Spinal cord (tissue), 10 donors: Measurements from ENCODE around the gene MADCAM1. TPM values are rescaled to one million over a fixed set of nuclear protein-coding genes. Genes with fewer than 3 reads are reported as not detected.

Source experiments
- DNase-seq, 6 donors: peaks; one replicate each; pipeline versions ENCODE4 v3.0.0 to v3.0.0-alpha.2; 2013 to 2015; ENCODE audit warnings: low spot score in 6 of 6, low read depth in 4 of 6
- H3K27ac ChIP-seq: one replicate; pipeline ENCODE4 v1.5.1; 2013; ENCODE audit warnings: low read depth, low read length, control low read depth
- H3K27me3 ChIP-seq: one replicate; pipeline ENCODE4 v1.6.1; 2013; ENCODE audit warnings: low read length; ENCODE audit not compliant: control insufficient read depth, insufficient read depth
- H3K36me3 ChIP-seq: one replicate; pipeline ENCODE4 v1.6.1; 2013; ENCODE audit warnings: low read length; ENCODE audit not compliant: control insufficient read depth, insufficient read depth
- H3K4me1 ChIP-seq: one replicate; pipeline ENCODE4 v1.6.1; 2013; ENCODE audit warnings: low read length; ENCODE audit not compliant: control insufficient read depth, insufficient read depth
- H3K4me3 ChIP-seq: one replicate; pipeline ENCODE4 v1.5.1; 2013; ENCODE audit warnings: low read depth, low read length, control low read depth
- H3K9me3 ChIP-seq: one replicate; pipeline ENCODE4 v1.6.1; 2013; ENCODE audit warnings: low read length; ENCODE audit not compliant: control insufficient read depth, insufficient read depth
- WGBS: methylation state at CpG from one replicate; pipeline ENCODE4 v1.1.5; 2013; ENCODE audit warnings: missing lambda C conversion rate; ENCODE audit not compliant: insufficient coverage; 5-methylcytosine and 5-hydroxymethylcytosine counted together
- polyA plus RNA-seq, 2 donors: library from polyadenylated mRNA; unstranded; fragments of 120-200 nt; gene quantifications; one replicate each; pipeline ENCODE4 v1.2.1, GENCODE V29; 2013; ENCODE audit not compliant: insufficient read length in 2 of 2
- small RNA-seq: library from RNA; depleted of rRNA; stranded (forward); fragments of <200 nt; gene quantifications from one replicate; pipeline ENCODE3, GENCODE V24; 2014; ENCODE audit warnings: low replicate concordance
- total RNA-seq, 2 donors: library from RNA; depleted of rRNA in 1 of 2; stranded (reverse); fragments of 120-200 nt in 1 of 2; fragments of >200 nt in 1 of 2; gene quantifications; one replicate each; pipeline versions ENCODE4 v1.2.3 to v1.2.4, GENCODE V29; 2013 to 2014
- donor health status: healthy.

MADCAM1 gene
- total and polyA plus RNA-seq, 4 donors: 0.40 to 7.1 (median 4.0) TPM

DNA sequence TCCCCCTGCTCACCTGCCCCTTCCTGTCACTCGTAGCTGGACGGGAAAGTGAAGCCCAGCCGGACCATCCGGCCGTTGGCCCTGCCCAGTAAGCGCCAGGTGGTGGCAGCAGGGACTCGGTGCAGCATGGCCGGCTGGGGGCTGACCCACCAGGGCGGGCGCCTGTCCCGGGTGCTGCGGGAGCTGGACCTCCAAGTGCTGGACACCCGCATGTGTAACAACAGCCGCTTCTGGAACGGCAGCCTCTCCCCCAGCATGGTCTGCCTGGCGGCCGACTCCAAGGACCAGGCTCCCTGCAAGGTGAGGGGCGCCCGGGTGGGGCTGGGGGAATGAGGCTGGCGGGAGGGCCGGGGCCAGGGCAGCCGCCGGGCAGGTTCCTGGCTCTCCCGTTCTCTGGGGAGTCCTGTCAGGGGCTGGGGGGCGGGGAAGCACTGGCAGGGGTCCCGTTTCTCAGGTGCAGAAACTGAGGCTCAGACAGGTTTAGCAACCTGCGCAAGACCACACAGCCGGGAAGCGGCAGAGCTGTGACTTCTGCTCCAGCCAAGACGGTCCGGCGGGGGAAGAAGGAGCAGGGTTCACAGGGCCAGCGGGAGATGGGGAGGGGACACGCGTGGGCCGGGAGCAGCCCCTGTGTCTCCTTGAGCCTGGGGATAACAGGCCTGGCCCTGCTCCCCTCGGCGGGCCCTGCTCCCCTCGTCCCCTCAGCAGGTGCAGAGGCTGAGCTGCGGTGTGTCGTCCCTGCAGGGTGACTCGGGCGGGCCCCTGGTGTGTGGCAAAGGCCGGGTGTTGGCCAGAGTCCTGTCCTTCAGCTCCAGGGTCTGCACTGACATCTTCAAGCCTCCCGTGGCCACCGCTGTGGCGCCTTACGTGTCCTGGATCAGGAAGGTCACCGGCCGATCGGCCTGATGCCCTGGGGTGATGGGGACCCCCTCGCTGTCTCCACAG lies 52.9 kb downstream of the MADCAM1 start:
- H3K4me1 ChIP-seq: peaks cover 4% of the 10 kb centered on the region
- no peaks in the 10 kb centered on the region for H3K9me3 ChIP-seq
- WGBS: 75% methylated on average over 45 of the region's 52 CpGs
- no peak for DNase-seq
- peaks cover 6% of the 10 kb centered on the region for H3K36me3 ChIP-seq
- H3K27ac ChIP-seq: no peak overlapping the region
- no peak overlapping the region for H3K4me3 ChIP-seq
- H3K27me3 ChIP-seq: no peaks in the 10 kb centered on the region

DNA sequence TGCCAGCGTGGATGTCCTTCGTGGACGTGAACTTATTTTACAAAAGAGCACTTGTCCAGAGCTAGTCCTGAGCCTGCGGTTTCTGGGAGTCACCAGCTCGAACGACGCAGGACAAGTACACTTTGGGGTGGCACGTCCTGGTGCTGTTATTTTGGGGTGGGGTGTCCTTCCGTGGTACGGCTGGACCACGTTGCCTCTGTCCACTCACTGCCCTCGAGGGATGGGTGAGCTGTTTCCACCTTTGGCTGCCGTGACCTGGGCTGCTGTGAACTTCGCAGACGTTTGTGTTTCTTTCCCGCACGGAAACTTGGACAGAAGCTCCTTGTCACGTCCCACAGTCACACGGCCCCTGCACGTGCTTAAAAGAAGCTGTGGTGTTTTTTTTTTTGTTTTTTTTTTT lies 58.5 kb downstream of the MADCAM1 start:
- Histone ChIP-seq H3K27me3 (no peaks in the 10 kb centered on the region), H3K36me3 (no peaks in the 10 kb centered on the region), H3K4me3 (no peak overlapping the region), H3K9me3 (no peaks in the 10 kb centered on the region), H3K4me1 (peaks cover 21% of the 10 kb centered on the region), H3K27ac (no peak overlapping the region)
- no peak for DNase-seq
- WGBS: 77% methylated on average over 18 of the region's 20 CpGs

Small RNAs within 50 kb of the gene (small RNA-seq; reads per million reads assigned to genes)
- gene RNA5SP462: not detected

Other genes starting within 250 kb of the MADCAM1 start
- gene PLPP2, start 205.1 kb upstream of the MADCAM1 start, total RNA-seq: 10 to 100 TPM; 11.8 to 12.4 TPM
- gene PLPP2, start 205.1 kb upstream of the MADCAM1 start, polyA plus RNA-seq: 10 to 100 TPM; 15.2 to 24.2 TPM
- gene MIER2, start 151.7 kb upstream of the MADCAM1 start, total RNA-seq: 10 to 100 TPM in 1 of 2 donors, 1 to 10 TPM in 1; 9.4 to 17.7 TPM
- gene MIER2, start 151.7 kb upstream of the MADCAM1 start, polyA plus RNA-seq: 10 to 100 TPM; 39.2 to 49.0 TPM
- gene C2CD4C, start 87.3 kb upstream of the MADCAM1 start, total RNA-seq: 1 to 10 TPM; 8.7 to 9.4 TPM
- 10 to 100 TPM; 30.8 to 32.6 TPM for gene C2CD4C, start 87.3 kb upstream of the MADCAM1 start, polyA plus RNA-seq
- 10 to 100 TPM; 15.5 to 24.2 TPM for gene SHC2, start 35.5 kb upstream of the MADCAM1 start, total RNA-seq
- 100 to 1,000 TPM in 1 of 2 donors, 10 to 100 TPM in 1; 92.7 to 111 TPM for gene SHC2, start 35.5 kb upstream of the MADCAM1 start, polyA plus RNA-seq
- gene TPGS1, start 11.0 kb downstream of the MADCAM1 start, total RNA-seq: 10 to 100 TPM in 1 of 2 donors, 1 to 10 TPM in 1; 9.9 to 23.9 TPM
- gene TPGS1, start 11.0 kb downstream of the MADCAM1 start, polyA plus RNA-seq: 10 to 100 TPM; 30.3 to 31.3 TPM
- gene CDC34, start 35.3 kb downstream of the MADCAM1 start, total RNA-seq: 10 to 100 TPM; 35.5 to 85.5 TPM
- 10 to 100 TPM; 86.6 to 92.0 TPM for gene CDC34, start 35.3 kb downstream of the MADCAM1 start, polyA plus RNA-seq
- gene GZMM, start 47.6 kb downstream of the MADCAM1 start, total RNA-seq: under 1 TPM in 1 of 2 donors, not detected in 1; 0.33 TPM
- gene GZMM, start 47.6 kb downstream of the MADCAM1 start, polyA plus RNA-seq: under 1 TPM; 0.55 to 0.68 TPM
- 100 to 1,000 TPM; 177 to 638 TPM for gene BSG, start 76.1 kb downstream of the MADCAM1 start, total RNA-seq
- gene BSG, start 76.1 kb downstream of the MADCAM1 start, polyA plus RNA-seq: 100 to 1,000 TPM; 484 to 623 TPM
- gene HCN2, start 93.4 kb downstream of the MADCAM1 start, total RNA-seq: 10 to 100 TPM in 1 of 2 donors, 1 to 10 TPM in 1; 8.6 to 35.7 TPM
- gene HCN2, start 93.4 kb downstream of the MADCAM1 start, polyA plus RNA-seq: 10 to 100 TPM; 82.5 to 85.8 TPM
- gene POLRMT, start 137.1 kb downstream of the MADCAM1 start, total RNA-seq: 10 to 100 TPM; 11.8 to 40.8 TPM
- 10 to 100 TPM; 51.6 to 54.2 TPM for gene POLRMT, start 137.1 kb downstream of the MADCAM1 start, polyA plus RNA-seq
- gene FGF22, start 143.4 kb downstream of the MADCAM1 start, total RNA-seq: 1 to 10 TPM in 1 of 2 donors, under 1 TPM in 1; 0.72 to 1.2 TPM
- gene FGF22, start 143.4 kb downstream of the MADCAM1 start, polyA plus RNA-seq: 1 to 10 TPM; 2.2 to 2.5 TPM
- 10 to 100 TPM; 13.4 to 20.3 TPM for gene RNF126, start 166.7 kb downstream of the MADCAM1 start, total RNA-seq
- gene RNF126, start 166.7 kb downstream of the MADCAM1 start, polyA plus RNA-seq: 10 to 100 TPM; 50.9 to 61.6 TPM
- gene FSTL3, start 179.9 kb downstream of the MADCAM1 start, total RNA-seq: 10 to 100 TPM; 11.5 to 32.1 TPM
- 10 to 100 TPM; 11.3 to 18.5 TPM for gene FSTL3, start 179.9 kb downstream of the MADCAM1 start, polyA plus RNA-seq
- 1 to 10 TPM in 1 of 2 donors, under 1 TPM in 1; 0.33 to 1.1 TPM for gene PRSS57, start 199.0 kb downstream of the MADCAM1 start, total RNA-seq
- gene PRSS57, start 199.0 kb downstream of the MADCAM1 start, polyA plus RNA-seq: under 1 TPM in 1 of 2 donors, not detected in 1; 0.15 TPM
- 10 to 100 TPM; 48.8 to 72.4 TPM for gene PALM, start 212.4 kb downstream of the MADCAM1 start, total RNA-seq
- 100 to 1,000 TPM; 237 to 260 TPM for gene PALM, start 212.4 kb downstream of the MADCAM1 start, polyA plus RNA-seq